ENCODE results near the gene WNT8B.

WNT8B gene

DNA sequence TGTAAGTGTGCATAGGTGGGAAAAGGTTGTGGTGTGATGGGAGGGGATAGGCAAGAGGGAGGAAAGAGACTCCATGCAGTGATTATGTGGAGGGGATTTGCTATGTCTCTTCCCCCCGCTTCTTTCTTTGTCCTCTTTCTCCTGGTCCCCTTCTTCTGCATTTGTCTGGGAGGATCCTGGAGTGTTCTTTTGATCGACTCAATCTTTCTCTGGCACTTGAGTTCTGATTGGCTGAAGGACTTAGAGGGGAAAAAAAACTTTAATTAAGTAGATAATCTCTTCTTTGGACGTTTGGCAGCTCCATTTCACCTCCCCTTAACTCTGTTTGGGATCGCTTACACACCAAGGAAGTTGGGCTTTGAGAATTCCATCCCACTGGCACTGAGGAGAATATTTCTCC, at the start of gene WNT8B:
WNT8B (plus strand) TSS at position 301 of the 400 bp plus-strand sequence. CDS start 160 bp downstream, outside the sequence.
- no peak for DNase-seq

- DNase-seq: no peak
Observed at GRCh38 chr10:100413173-100413572, 49.6 kb upstream of the WNT8B start.

DNA sequence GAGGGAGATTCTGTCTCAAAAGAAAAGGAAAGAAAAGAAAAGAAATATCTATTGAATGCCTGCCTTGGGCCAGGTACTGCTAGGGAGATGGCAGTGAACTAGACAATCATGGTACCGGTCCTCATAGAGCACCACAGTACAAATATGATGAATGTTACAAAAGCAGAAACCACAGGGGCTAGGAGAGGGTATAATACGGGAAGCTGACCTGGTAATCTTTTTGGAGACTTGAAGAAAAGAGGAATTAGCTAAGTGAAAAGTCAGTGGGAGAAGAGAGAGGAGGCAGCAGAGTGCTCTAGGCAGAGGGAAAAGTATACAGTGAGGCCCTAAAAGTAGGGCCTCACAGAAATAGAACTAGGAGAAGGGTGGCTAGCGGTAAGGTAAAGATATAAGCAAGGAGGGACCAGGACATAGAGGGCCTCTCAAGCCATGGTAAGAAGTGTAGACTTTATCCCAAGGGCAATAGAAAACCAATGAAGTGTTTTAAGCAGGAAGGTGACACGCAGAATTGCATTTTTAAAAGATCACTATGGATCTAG, 42.8 kb upstream of the WNT8B start:
- no peak for DNase-seq

GRCh38 chr10:100427374-100427773, 35.4 kb upstream of the WNT8B start:
- DNase-seq: no peak

GRCh38 chr10:100433253-100434240, 29.3 kb upstream of the WNT8B start:
- DNase-seq: peak; percentile 97

GRCh38 chr10:100436255-100436654, 26.6 kb upstream of the WNT8B start:
- DNase-seq: no peak

DNA sequence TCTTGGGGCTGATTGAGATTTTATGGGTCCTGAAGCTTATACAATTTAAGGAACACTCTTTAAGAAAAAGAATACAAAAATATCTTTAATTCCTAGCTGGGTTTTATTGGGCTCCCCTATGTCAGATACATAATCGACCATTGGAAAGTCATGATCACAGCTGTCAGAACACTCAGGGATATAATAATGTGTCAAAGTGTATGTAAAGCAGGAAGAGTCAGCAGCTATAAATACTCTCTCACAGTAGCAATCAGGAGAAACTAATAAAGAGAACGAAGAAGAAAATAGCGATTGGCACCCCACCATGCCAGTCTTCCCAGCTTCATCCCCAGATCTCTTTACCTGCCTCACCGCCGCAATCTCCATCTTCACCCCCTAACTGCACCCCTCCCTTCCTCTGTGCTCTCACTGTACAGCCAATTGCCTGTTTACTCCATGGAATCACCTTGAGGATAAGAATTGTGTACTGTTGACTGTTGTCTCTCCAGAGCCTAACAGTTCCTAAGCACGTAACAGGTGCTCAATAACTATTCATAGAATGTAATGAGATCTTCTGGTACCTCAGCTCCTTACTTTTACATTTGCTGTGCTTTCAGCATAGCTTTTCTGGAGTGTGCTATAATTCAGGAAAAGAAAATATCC, 24.0 kb upstream of the WNT8B start:
- no peak for DNase-seq

- no peak for DNase-seq
Observed at GRCh38 chr10:100442548-100442947, 20.3 kb upstream of the WNT8B start.

DNA sequence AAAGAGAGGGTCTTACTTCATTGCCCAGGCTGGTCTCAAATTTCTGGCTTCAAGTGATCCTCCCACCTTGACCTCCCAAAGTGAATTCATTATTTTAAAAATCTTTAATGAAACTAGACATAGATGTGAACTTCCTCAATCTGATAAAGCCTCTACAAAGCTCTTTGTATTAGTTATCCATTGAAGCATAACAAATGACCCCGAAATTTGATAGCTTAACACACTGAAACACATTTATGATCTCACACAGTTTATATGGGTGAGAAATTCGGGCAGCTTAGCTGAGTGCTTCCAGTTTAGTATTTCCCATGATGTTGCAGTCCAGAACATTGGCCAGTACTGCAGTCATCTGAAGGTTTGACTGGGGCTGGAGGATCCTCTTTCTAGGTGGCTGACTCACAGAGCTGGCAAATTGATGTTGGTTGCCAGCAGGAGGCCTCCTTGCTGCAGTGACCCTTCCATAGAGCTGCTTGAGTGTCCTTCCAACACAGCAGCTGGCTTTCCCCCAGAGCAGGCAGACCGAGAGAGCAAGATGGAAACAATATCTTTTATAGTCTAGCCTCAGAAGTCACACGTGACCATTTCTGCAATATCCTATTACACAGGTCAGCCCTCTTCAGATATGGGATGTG, 16.6 kb upstream of the WNT8B start:
- DNase-seq: no peak

GRCh38 chr10:100447663-100448062, 15.1 kb upstream of the WNT8B start:
- no peak for DNase-seq

GRCh38 chr10:100448951-100449350, 13.9 kb upstream of the WNT8B start:
- DNase-seq: no peak

DNA sequence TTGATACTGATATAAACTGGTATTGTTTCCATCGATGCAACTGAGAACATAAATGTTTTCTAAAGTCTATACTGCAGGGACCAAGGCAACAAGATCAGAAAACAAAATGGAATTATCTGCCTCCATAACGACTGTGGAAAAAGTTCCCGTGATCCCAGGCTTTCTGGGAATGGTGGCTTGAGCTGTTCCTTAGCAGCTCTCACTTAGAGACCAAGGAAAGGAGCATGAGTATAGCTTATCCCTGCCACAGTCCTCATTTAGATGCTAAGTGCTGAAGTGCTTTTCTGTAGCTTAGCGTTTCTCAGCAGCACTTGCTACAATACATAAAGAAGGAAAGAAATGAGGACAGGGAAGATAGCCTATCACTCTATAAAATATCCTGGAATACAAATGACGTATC, 5.5 kb downstream of the WNT8B start:
- no peak for DNase-seq

- DNase-seq: no peak
Observed at GRCh38 chr10:100468978-100469377, 6.2 kb downstream of the WNT8B start.

DNA sequence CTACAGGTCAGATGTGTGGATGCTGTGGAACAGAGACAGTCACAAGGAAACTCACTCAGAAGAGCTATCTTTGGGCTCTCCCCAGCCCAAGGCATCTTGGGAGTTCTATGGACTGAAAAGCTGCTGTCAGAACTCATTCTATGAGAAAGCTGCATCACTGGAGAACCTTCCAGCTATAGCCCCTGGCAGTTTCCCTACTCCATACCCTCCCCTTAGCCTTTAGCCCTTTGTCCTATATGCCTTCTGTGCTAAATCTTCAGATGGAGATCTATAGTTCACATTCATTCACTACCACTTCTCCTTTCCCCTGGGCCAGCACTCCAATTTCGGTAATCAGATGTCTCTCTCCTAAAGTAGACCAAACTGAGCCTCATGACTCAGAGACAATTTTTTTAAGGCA, 6.9 kb downstream of the WNT8B start:
- DNase-seq: no peak

DNA sequence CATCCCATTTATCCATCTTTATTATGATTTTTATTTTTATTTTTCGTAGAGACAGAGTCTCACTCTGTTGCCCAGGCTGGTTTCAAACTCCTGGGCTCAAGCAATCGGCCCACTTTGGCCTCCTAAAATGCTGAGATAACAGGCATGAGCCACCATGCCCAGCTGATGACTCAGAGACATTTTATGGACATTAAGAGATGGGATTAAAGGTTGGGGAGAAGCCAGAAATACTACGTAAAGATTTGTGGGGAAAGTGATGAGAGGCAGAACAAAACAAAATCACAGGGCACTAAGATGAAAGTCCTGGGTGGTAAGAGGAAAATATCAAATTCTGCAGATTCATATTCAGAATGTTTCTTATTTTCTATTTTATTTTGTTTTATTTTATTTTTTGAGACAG, 7.6 kb downstream of the WNT8B start:
- DNase-seq: no peak

GRCh38 chr10:100477970-100478369, 15.2 kb downstream of the WNT8B start:
- DNase-seq: no peak

- no peak for DNase-seq
Observed at GRCh38 chr10:100479037-100479436, 16.2 kb downstream of the WNT8B start.

GRCh38 chr10:100480002-100480401, 17.2 kb downstream of the WNT8B start:
- DNase-seq: no peak

DNA sequence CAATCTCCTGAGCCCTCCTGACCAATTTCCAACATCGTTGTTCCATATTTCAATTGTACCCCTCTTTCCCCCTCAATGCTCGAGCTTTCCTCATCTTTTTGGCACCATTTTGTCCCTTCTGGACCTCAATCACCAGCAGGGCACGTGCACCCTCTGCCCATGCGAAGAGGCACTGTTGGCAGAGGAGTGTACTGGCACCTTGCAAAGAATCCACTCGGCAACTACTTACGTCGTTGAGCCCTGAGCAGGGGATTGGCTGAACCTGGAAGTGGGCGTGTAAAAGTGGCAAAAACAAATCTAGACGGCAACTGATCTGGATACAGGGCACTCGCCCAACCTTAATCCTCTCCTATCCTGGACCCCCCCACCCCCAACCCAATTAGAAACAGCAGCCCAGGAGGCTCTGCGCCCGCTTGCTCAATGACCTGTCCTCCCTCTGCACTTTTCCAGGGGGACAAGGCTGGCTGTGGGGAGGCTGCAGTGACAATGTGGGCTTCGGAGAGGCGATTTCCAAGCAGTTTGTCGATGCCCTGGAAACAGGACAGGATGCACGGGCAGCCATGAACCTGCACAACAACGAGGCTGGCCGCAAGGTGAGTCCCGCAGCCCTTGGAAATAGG, 18.8 kb downstream of the WNT8B start:
- peak; percentile 96 for DNase-seq

DNA sequence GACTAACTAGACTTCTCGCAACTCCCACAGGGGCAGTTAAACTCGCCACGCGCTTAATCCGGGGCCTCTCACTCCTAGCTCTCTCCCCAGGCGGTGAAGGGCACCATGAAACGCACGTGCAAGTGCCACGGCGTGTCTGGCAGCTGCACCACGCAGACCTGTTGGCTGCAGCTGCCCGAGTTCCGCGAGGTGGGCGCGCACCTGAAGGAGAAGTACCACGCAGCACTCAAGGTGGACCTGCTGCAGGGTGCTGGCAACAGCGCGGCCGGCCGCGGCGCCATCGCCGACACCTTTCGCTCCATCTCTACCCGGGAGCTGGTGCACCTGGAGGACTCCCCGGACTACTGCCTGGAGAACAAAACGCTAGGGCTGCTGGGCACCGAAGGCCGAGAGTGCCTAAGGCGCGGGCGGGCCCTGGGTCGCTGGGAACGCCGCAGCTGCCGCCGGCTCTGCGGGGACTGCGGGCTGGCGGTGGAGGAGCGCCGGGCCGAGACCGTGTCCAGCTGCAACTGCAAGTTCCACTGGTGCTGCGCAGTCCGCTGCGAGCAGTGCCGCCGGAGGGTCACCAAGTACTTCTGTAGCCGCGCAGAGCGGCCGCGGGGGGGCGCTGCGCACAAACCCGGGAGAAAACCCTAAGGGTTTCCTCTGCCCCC, 19.5 kb downstream of the WNT8B start:
- DNase-seq: peak; percentile 88

- DNase-seq: no peak
Observed at GRCh38 chr10:100482834-100483185, 20.0 kb downstream of the WNT8B start.

GRCh38 chr10:100483876-100484666, 21.3 kb downstream of the WNT8B start:
- DNase-seq: no peak
